Testis (tissue), 2 donors: Measurements from ENCODE around the gene NIPSNAP3A.

Experiments
- CTCF ChIP-seq, 3 experiments: fragments of 450-650 bp in 2 of 3; fragments of 200-600 bp in 1 of 3; sonication (generic) in 1 of 3; IDR thresholded peaks; one replicate each; pipeline ENCODE4 v1.5.1; 2016 to 2019; ENCODE audit warnings: antibody characterized with exemption in 3 of 3, mild to moderate bottlenecking in 2 of 3, moderate library complexity in 1 of 3
- POLR2A ChIP-seq: fragments of 450-650 bp; IDR thresholded peaks from one replicate; pipeline ENCODE4 v1.6.1; 2017; ENCODE audit warnings: antibody characterized with exemption, mild to moderate bottlenecking, moderate library complexity

- TF ChIP-seq CTCF (IDR thresholded peaks at IDR 0.05) (no peak), POLR2A (no peak)
These were observed 32.6 kb downstream of the NIPSNAP3A start for GRCh38 chr9:104779946-104780535.
